ENCODE data around the gene BCAS3.

The BCAS3 gene

GRCh38 chr17:61188081-61188480 lies 510.4 kb downstream of the BCAS3 start:
- no peak for DNase-seq (ENCODE audit: low spot score)
- Histone ChIP-seq H3K4me3 (no peak overlapping the region), H3K27ac (no peak overlapping the region)
- no peak for TF ChIP-seq CTCF (IDR thresholded peaks at IDR 0.05)

GRCh38 chr17:61189968-61190367 lies 512.3 kb downstream of the BCAS3 start:
- Histone ChIP-seq H3K4me3 (no peak overlapping the region), H3K27ac (no peak overlapping the region)
- no peak for DNase-seq (ENCODE audit: low spot score)
- no peak for TF ChIP-seq CTCF (IDR thresholded peaks at IDR 0.05)

- H3K4me3 ChIP-seq = peak overlapping the region; percentile 39
- no peak for TF ChIP-seq CTCF (IDR thresholded peaks at IDR 0.05)
- peak overlapping the region; percentile 52 to 68 for H3K27ac ChIP-seq
- DNase-seq (ENCODE audit: low spot score) = no peak
Measured at GRCh38 chr17:61196302-61196704, 518.7 kb downstream of the BCAS3 start.

- no peak for TF ChIP-seq CTCF (IDR thresholded peaks at IDR 0.05)
- DNase-seq (ENCODE audit: low spot score) = no peak
- Histone ChIP-seq H3K4me3 (peak overlapping the region; percentile 39), H3K27ac (peak overlapping the region; percentile 52 to 68)
Measured at GRCh38 chr17:61196799-61197198, 519.1 kb downstream of the BCAS3 start.

GRCh38 chr17:61199431-61200338 lies 522.0 kb downstream of the BCAS3 start:
- Histone ChIP-seq H3K4me3 (no peak overlapping the region), H3K27ac (peak overlapping the region; percentile 82 to 83)
- no peak for DNase-seq (ENCODE audit: low spot score)
- no peak for TF ChIP-seq CTCF (IDR thresholded peaks at IDR 0.05)

GRCh38 chr17:61200339-61200715 lies 522.7 kb downstream of the BCAS3 start:
- Histone ChIP-seq H3K4me3 (no peak overlapping the region), H3K27ac (peak overlapping the region; percentile 82 to 83)
- no peak for TF ChIP-seq CTCF (IDR thresholded peaks at IDR 0.05)
- DNase-seq (ENCODE audit: low spot score) = no peak

GRCh38 chr17:61201211-61201610 lies 523.6 kb downstream of the BCAS3 start:
- no peak for DNase-seq (ENCODE audit: low spot score)
- peak overlapping the region; percentile 37 for H3K4me3 ChIP-seq
- TF ChIP-seq CTCF (IDR thresholded peaks at IDR 0.05) = no peak
- peak overlapping the region; percentile 82 to 83 for H3K27ac ChIP-seq
